Measurements from ENCODE around the gene RAB32.

RAB32 gene

GRCh38 chr6:146551545-146551944 lies 7.9 kb downstream of the RAB32 start:
- TF ChIP-seq, protein P1, sequence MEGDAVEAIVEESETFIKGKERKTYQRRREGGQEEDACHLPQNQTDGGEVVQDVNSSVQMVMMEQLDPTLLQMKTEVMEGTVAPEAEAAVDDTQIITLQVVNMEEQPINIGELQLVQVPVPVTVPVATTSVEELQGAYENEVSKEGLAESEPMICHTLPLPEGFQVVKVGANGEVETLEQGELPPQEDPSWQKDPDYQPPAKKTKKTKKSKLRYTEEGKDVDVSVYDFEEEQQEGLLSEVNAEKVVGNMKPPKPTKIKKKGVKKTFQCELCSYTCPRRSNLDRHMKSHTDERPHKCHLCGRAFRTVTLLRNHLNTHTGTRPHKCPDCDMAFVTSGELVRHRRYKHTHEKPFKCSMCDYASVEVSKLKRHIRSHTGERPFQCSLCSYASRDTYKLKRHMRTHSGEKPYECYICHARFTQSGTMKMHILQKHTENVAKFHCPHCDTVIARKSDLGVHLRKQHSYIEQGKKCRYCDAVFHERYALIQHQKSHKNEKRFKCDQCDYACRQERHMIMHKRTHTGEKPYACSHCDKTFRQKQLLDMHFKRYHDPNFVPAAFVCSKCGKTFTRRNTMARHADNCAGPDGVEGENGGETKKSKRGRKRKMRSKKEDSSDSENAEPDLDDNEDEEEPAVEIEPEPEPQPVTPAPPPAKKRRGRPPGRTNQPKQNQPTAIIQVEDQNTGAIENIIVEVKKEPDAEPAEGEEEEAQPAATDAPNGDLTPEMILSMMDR (IDR thresholded peaks at IDR 0.05), result no peak

DNA sequence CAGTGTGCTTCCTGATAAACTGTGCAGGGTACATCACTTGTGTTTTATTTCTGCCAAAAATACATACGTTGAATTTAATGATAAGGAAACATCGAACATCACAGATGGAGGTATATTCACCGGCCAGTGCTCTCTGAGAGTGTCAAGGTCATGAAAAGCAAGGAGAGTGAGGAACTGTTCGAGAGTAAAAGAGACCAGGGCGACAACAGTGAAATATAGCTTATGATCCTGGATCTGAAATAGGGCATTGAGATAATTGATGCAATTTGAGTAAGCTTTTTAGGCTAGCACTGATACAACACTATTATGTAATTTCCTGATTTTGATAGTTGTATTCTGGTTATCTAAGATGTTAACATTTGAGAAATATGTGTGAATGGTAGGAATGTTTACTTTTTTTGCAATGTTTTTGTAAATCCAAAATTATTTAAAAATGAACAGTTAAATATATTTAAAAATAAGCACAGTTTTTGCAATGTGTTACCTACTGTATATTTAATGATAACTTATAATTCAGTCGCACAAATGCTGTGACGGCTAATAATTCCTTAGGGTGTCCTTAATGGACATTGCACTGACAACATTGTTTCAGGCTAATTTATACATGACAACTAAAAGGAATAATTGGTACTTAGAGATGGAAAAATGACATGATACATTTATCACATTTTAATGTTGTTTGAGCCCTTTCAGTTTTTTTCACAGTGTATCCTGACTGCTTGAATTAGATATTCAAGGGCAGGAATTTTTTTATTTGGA lies 9.9 kb downstream of the RAB32 start:
- TF ChIP-seq, protein P1 (IDR thresholded peaks at IDR 0.05), result no peak

- TF ChIP-seq, protein P1 (IDR thresholded peaks at IDR 0.05), result no peak
Observed at GRCh38 chr6:146560607-146561006, 17.0 kb downstream of the RAB32 start.

- TF ChIP-seq, protein P1 (IDR thresholded peaks at IDR 0.05), result no peak
Observed at GRCh38 chr6:146574211-146574610, 30.6 kb downstream of the RAB32 start.

GRCh38 chr6:146578054-146578453 lies 34.4 kb downstream of the RAB32 start:
- TF ChIP-seq, protein P1 (IDR thresholded peaks at IDR 0.05), result no peak

DNA sequence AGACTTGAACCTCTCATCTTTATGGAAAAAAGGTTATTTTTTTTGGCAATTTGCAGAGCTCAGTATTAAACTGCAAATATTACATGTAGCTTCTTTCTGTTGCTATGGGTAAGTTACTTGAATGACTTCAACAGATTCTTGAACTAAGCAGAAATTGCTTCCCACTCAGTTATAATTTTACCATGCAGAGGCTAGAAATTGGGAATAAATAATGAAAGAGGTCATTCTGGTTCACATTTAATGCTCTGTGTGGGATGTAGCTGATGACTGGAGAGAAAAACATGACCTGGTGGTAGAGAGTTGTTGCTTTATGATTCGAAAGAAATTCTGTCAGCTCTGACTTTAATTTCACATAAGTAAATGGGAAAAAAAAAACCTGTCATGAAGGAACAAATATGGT lies 38.3 kb downstream of the RAB32 start:
- TF ChIP-seq, protein P1 (IDR thresholded peaks at IDR 0.05), result no peak

DNA sequence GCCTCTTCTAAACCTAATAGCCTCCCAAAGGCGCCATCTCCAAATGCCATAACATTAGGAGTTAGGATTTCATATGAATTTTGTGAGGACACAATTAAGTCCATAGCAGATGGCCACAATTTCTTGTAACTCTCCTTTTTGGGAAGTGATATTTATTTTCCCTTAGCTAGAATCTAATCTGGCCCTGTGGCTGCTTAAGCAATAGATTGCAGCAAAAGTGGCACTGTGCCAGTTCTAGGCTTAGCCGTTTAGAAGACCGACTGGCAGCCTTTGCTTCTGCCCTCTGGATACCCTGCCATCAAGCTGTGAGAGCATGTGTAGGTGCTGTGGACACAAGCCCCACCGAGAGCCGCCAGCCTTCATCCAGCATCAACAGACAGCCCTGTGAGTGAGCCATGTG lies 39.2 kb downstream of the RAB32 start:
- TF ChIP-seq, protein P1 (IDR thresholded peaks at IDR 0.05), result no peak

- TF ChIP-seq, protein P1 (IDR thresholded peaks at IDR 0.05), result no peak
Observed at GRCh38 chr6:146583966-146584365, 40.3 kb downstream of the RAB32 start.

All from LNCAP (cell line).